22Rv1 (cell line): ENCODE results near the gene ZGLP1.

ENCODE experiments used
- ZFX ChIP-seq: fragments of 450-650 bp; IDR thresholded peaks from 2 replicates; pipeline ENCODE4 v1.6.1; 2017; ENCODE audit warnings: antibody characterized with exemption, borderline replicate concordance
- TF ChIP-seq, protein P1 (sequence below): fragments of 450-650 bp; IDR thresholded peaks from 2 replicates; pipeline ENCODE4 v1.5.1; 2017; ENCODE audit warnings: mild to moderate bottlenecking

DNA sequence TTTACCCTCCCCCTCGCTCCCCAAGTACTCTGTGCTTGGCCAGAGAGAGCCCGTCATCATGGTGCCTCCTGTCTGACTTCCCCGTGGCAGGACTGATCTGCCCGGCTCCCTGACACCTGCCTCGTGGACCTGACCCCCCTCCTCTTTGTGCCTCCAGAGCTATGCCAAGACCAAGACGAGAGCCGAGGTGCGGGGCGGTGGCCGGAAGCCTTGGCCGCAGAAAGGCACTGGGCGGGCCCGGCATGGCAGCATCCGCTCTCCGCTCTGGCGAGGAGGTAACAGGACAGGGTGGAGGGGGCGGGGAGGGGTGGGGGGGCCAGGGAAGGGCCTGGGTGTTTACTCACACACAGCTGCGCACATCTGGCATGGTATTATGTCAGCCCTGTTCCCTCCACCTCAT lies 53.1 kb downstream of the ZGLP1 start:
- TF ChIP-seq, protein P1, sequence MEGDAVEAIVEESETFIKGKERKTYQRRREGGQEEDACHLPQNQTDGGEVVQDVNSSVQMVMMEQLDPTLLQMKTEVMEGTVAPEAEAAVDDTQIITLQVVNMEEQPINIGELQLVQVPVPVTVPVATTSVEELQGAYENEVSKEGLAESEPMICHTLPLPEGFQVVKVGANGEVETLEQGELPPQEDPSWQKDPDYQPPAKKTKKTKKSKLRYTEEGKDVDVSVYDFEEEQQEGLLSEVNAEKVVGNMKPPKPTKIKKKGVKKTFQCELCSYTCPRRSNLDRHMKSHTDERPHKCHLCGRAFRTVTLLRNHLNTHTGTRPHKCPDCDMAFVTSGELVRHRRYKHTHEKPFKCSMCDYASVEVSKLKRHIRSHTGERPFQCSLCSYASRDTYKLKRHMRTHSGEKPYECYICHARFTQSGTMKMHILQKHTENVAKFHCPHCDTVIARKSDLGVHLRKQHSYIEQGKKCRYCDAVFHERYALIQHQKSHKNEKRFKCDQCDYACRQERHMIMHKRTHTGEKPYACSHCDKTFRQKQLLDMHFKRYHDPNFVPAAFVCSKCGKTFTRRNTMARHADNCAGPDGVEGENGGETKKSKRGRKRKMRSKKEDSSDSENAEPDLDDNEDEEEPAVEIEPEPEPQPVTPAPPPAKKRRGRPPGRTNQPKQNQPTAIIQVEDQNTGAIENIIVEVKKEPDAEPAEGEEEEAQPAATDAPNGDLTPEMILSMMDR = no peak
- TF ChIP-seq ZFX = no peak
